HG03457 (cell line): ENCODE results near the gene CITED2.
"Not testable (repeated sequence)": the region's sequence is repeated elsewhere in the genome, so short reads cannot be mapped to it uniquely, and the experiment has no call there.

ENCODE experiments used
- ATAC-seq: cut with Tn5 transposase; IDR thresholded peaks from one replicate; pipeline ENCODE4 v1.9.1; 2021; ENCODE audit warnings: moderate number of reproducible peaks; ENCODE audit not compliant: unreplicated experiment

CITED2 gene

GRCh38 chr6:139374357-139375225 is at the start of gene CITED2:
TSS of gene CITED2 (minus strand) at chr6:139374648. CDS start at chr6:139373944, 704 bp downstream.
- ATAC-seq = peak; percentile 68

DNA sequence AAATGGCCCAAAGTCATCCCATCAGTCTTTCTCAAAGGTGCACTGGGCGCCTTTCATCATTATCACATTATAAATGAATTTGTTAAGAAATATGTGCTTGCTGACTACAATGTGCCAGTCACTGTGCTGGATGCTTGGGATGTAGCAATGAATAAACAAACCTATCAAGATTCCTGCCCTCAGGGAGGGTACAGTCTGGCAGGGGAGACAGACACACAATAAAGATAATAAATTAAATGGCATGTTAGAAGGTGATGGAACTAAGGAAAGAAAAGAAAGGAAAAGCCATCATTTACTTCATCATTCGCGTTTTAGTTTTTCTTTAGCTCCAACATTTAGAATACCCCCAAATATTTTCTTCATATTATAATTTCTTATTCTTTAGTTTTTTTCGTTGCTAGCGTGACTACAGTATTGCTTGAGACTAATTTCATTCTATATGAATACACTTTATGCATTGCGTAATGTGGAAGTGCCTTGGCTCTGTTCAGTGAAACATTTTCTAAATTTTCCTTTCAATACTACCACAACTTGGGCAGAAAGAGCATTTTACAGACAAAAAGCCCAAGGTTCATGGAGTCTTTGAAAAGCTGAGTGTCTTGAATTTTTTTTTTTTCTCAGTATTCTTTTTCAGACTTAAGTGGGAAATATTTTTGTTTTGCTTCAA is 48.7 kb upstream of the CITED2 start:
- ATAC-seq = no peak

GRCh38 chr6:139422105-139423036 is 47.9 kb upstream of the CITED2 start:
- no peak for ATAC-seq

DNA sequence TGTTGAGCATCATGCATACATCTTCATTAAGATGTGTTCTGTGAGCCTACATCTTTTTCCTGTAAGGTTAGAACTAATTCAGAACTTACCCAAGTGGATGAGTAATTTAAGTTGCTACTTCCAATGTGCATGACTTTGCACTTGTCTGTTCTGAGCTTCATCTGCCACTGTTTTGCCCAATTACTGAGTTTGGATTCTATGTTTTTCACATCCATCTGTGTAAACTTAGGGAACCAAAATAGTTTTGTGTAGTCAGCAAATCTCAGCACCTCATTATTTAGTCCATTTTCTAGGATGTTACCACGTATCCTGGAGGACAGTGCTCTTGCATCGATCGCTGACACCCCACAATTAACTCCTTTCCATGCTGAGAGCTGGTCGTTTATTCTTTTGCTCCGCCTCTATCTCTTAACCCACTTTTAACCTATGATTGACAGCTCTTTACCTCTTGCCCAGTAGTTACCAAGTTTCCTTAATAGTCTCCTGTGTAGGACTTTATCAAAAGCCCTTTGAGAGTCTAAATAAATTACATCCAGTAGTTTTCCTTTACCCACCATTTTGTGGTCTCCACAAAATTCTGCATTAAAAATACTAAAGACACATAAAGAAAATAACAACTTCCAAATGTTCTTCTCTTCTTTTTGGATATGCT is 44.2 kb upstream of the CITED2 start:
- no peak for ATAC-seq

DNA sequence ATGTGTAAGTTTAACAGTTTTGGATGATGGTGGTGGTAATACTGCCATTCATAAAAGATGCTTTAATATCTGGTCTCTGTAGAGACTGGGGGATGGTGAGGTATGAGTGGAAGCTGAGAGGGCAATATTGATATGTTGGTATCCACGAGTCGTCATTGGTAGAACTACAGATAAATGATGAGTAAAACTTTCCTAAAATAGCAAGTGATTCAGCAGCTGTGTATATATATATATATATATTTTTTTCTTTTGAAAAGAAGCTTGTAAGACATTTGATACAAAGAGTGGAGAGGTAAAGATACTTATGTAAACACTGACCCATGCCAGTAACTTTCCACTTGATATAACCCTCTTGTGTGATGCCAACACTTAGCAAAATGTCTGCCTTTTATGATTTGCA is 41.7 kb upstream of the CITED2 start:
- no peak for ATAC-seq

- no peak for ATAC-seq
These were observed 40.9 kb upstream of the CITED2 start for GRCh38 chr6:139415365-139415764.

GRCh38 chr6:139412103-139412502 is 37.7 kb upstream of the CITED2 start:
- not testable (repeated sequence) for ATAC-seq

DNA sequence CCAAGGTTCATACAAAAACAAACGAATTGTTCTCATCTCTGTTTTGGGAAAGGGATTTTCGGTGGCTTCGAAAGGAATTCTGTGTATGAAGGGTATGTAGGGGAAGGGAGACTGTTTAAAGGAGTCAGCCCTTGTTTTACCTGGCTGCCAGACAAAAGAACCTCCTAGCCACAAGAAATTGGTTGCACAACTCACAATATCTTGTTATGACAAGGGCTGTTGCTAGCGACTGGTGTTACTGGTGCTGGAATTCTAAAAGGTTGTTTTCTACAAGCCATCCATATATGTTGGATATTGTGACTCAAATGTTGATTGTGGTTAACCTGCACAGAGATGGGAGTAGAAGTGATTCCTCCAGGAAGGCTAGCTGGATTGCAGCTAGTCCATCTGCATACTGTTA is 34.6 kb upstream of the CITED2 start:
- no peak for ATAC-seq

DNA sequence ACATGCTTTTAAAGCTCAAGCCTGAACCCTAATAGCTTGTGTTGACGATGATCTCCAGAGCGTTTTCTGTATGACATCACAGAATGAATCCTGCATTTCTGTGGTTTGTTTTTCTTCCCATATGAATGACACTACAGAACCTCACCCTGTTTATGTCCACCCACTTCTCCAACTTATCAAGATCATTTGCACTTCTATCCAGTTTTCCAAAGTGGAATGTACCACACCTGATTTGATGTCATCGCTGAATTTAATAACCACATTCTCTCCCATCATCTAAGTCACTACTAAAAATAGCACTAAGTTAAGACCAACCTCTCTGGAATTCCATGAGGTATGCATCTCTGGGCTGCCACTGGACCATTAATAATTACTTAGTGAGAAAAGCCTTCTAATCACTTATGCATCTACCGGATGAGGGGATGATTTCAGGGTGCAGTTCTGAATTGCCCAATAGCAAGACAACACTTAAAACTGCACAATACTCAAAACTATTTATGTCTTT is 33.3 kb upstream of the CITED2 start:
- no peak for ATAC-seq

DNA sequence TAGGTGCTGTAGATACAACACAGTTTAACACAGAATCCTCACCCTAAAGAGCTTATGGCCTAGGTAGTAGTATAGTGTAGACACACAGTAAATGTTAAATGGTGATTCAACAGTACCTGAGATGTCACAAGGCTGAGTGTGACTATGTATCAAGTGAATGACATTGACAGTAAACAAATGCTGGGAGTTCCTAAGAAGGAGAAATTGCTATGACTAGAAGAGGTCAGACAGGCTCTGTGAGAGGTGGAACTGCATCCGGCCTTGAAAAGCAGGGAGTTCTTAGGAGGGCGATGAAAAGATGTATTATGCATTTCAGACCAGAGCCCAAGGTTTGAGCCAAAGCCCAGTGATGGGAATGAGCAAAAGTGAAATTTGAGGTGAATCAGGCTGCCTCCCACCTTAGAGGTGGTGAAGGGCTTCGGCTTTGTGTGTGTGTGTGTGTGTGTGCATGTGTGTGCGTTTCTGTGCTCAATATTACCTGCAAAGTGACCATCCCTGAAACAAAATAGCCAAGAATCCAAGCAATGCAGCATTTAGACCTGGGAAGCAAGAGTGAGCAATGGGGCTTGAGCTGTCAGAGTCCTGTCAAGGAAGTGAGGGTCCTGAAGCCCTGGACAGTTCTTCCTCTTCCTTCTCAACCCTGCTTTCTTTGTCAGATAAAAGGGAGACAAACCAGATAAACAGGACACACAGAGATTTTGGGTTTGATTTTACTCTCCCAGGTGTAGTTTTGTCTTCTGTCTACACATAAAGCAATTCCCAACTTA is 32.3 kb upstream of the CITED2 start:
- ATAC-seq = no peak

DNA sequence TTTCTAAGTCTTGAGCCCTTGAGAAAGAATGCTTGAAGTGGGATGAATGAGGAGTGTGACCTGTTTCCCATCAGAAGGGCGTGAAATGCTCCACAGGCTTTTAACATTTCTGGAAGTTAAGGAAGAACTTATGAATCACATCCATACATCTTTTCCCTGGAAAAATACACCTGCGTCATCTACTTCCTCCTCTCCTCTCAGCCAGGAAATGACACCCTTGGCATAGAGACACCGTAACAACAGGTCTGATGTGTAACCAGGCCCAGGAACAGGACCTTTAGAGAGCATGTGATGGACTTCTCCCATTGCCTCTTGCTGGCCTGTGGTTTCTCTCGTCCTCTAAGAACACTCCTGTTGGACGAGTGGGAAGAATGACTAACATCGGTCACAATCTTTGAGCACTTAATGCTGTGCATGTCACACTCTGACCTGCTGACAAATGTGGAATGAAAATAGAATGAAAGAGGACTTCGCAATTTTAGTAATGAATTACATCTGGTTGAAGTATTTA is 28.5 kb upstream of the CITED2 start:
- no peak for ATAC-seq

GRCh38 chr6:139398658-139399057 is 24.2 kb upstream of the CITED2 start:
- ATAC-seq = no peak

- ATAC-seq = no peak
These were observed 21.4 kb upstream of the CITED2 start for GRCh38 chr6:139395891-139396301.

- ATAC-seq = no peak
These were observed 20.9 kb upstream of the CITED2 start for GRCh38 chr6:139395371-139395770.

- no peak for ATAC-seq
These were observed 19.7 kb upstream of the CITED2 start for GRCh38 chr6:139394027-139394649.

- peak; percentile 95 for ATAC-seq
These were observed 18.3 kb upstream of the CITED2 start for GRCh38 chr6:139392794-139393193.

DNA sequence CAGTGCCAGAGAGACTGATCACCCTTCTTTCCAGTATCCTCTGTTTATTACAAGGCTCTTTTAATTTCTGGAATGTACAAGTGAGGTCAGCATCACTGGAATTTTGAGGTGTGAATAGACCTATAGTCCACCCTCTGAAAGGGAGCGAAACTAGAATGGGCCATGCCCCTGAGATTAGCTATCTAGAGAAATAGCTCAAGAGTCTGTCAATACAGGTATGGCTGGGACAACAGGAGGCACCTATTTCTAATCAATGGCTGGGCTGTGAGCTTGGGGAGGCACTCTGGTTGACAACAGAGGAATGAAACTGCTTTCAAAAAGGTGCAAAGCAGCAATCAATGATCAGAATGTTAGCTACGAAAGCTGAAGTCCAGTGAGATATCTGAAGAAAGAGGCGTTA is 17.3 kb upstream of the CITED2 start:
- ATAC-seq = no peak

GRCh38 chr6:139390447-139390846 is 16.0 kb upstream of the CITED2 start:
- ATAC-seq = no peak

- ATAC-seq = no peak
These were observed 13.9 kb upstream of the CITED2 start for GRCh38 chr6:139388384-139388783.
